Liver (tissue), 9 donors: Measurements from ENCODE around the gene CACNA1I. TPM values are rescaled to one million over a fixed set of nuclear protein-coding genes. Genes with fewer than 3 reads are reported as not detected.

Experiments
- DNase-seq: peaks from one replicate; pipeline ENCODE4 v3.0.0-alpha.2; 2017; ENCODE audit warnings: low spot score
- H3K27ac ChIP-seq, 2 donors: one replicate each; pipeline ENCODE4 v1.7.0; 2013; ENCODE audit warnings: inconsistent platforms in 2 of 2, low read length in 2 of 2, control low read depth in 1 of 2, low read depth in 1 of 2, mild to moderate bottlenecking in 1 of 2
- H3K27me3 ChIP-seq, 4 donors: one replicate each; pipeline versions ENCODE4 v1.6.1 to v1.7.0; 2013; ENCODE audit warnings: low read length in 3 of 4, inconsistent platforms in 1 of 4, mild to moderate bottlenecking in 1 of 4, moderate library complexity in 1 of 4; ENCODE audit not compliant: control insufficient read depth in 4 of 4, insufficient read depth in 4 of 4
- H3K36me3 ChIP-seq, 4 donors: one replicate each; pipeline versions ENCODE4 v1.6.1 to v1.7.0; 2013; ENCODE audit warnings: low read length in 3 of 4, mild to moderate bottlenecking in 3 of 4, low read depth in 1 of 4, moderate library complexity in 1 of 4; ENCODE audit not compliant: control insufficient read depth in 4 of 4, insufficient read depth in 3 of 4
- H3K4me1 ChIP-seq, 4 donors: one replicate each; pipeline versions ENCODE4 v1.6.1 to v1.7.0; 2013; ENCODE audit warnings: low read length in 3 of 4, mild to moderate bottlenecking in 3 of 4, moderate library complexity in 1 of 4; ENCODE audit not compliant: control insufficient read depth in 4 of 4, insufficient read depth in 4 of 4
- H3K4me3 ChIP-seq, 3 donors: one replicate each; pipeline versions ENCODE4 v1.6.1 to v1.7.0; 2013; ENCODE audit warnings: low read length in 3 of 3, control low read depth in 1 of 3, low read depth in 1 of 3, mild to moderate bottlenecking in 1 of 3
- H3K9ac ChIP-seq, 2 donors: one replicate each; pipeline ENCODE4 v1.7.0; 2013; ENCODE audit warnings: low read length in 2 of 2, mild to moderate bottlenecking in 2 of 2, moderate library complexity in 2 of 2, control low read depth in 1 of 2, low read depth in 1 of 2
- H3K9me3 ChIP-seq, 4 donors: one replicate each; pipeline versions ENCODE4 v1.6.1 to v1.7.0; 2013; ENCODE audit warnings: low read length in 3 of 4; ENCODE audit not compliant: control insufficient read depth in 4 of 4
- FOXA1 ChIP-seq: IDR thresholded peaks from 2 replicates; pipeline ENCODE4 v1.6.1; 2016; ENCODE audit warnings: antibody characterized with exemption
- FOXA2 ChIP-seq: IDR thresholded peaks from 2 replicates; pipeline ENCODE4 v1.6.1; 2016; ENCODE audit warnings: antibody characterized with exemption
- HNF4A ChIP-seq, 2 donors: conservative IDR thresholded peaks; 2 replicates each; pipeline ENCODE4 v1.6.1; 2016; ENCODE audit warnings: antibody characterized with exemption in 2 of 2, mild to moderate bottlenecking in 2 of 2
- HNF4G ChIP-seq: IDR thresholded peaks from 2 replicates; pipeline ENCODE4 v1.6.1; 2016; ENCODE audit warnings: antibody characterized with exemption
- NR2F2 ChIP-seq: IDR thresholded peaks from 2 replicates; pipeline ENCODE4 v1.6.1; 2016; ENCODE audit warnings: antibody characterized with exemption
- SP1 ChIP-seq: IDR thresholded peaks from 2 replicates; pipeline ENCODE4 v1.6.1; 2018; ENCODE audit warnings: antibody characterized with exemption, mild to moderate bottlenecking
- WGBS: extraction: QIAGEN DNeasy Blood & Tissue Kit; methylation state at CpG from one replicate; pipeline ENCODE4 v1.1.7; 2013; 5-methylcytosine and 5-hydroxymethylcytosine counted together
- polyA plus RNA-seq, 2 donors: library from polyadenylated mRNA; stranded (reverse) in 1 of 2; unstranded in 1 of 2; fragments of 200-250 nt in 1 of 2; fragments of >200 nt in 1 of 2; fragmentation: Nextera tagmentation in 1 of 2; extraction: Ambion mirVana in 1 of 2; gene quantifications; one replicate each; pipeline versions ENCODE4 v1.2.1 to v1.2.3, GENCODE V29; 2013 to 2015
- total RNA-seq, 2 donors: library from RNA; depleted of rRNA; stranded (reverse); fragments of >200 nt; gene quantifications; one replicate each; pipeline ENCODE4 v1.2.3, GENCODE V29; 2014
- TF ChIP-seq, protein P1 (sequence below): IDR thresholded peaks from 2 replicates; pipeline ENCODE4 v1.6.1; 2016; ENCODE audit warnings: antibody characterized with exemption, mild to moderate bottlenecking
- TF ChIP-seq, protein P2 (sequence below): IDR thresholded peaks from 2 replicates; pipeline ENCODE4 v1.6.1; 2016; ENCODE audit warnings: antibody characterized with exemption
- TF ChIP-seq, protein P3 (sequence below): fragments of 150-350 bp; IDR thresholded peaks from 2 replicates; pipeline ENCODE4 v1.5.1; 2017; ENCODE audit warnings: improper control_type of control experiment, low read depth, low read length; ENCODE audit not compliant: missing input control
- donor health status: healthy.
- donor health status: healthy.
- donor health status: healthy.
- donor health status: healthy.
- donor health status: healthy.

CACNA1I gene
- total and polyA plus RNA-seq, 4 donors: under 0.01 to 0.14 (median 0.01) TPM; not detected in 1

DNA sequence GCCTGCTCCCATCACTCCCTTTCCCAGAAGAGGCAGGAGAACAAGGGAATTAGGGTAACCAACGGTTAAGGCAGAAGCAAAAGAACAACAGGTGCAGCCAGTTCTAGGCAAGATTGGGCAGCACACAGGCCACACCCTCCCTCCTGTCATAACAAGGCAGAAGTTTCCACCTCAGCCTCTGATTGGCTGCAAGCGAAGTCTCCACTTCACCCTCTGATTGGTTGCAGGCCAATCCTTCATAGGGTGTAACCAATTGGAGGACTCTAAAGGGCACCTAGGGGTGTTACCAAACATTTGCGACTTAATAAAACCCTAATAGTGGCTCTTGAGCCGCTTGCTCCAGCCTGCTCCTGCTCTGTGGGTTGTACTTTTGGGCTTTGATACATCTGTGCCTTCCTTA, 153.8 kb downstream of the CACNA1I start:
- no peaks in the 10 kb centered on the region for H3K4me1 ChIP-seq
- no peak overlapping the region for H3K27ac ChIP-seq
- 88% methylated on average over 4 of the region's 4 CpGs for WGBS
- H3K9me3 ChIP-seq: no peaks in the 10 kb centered on the region
- H3K27me3 ChIP-seq: peaks cover 0 to 4% (median 1%) of the 10 kb centered on the region in 4 donors
- no peak overlapping the region for H3K4me3 ChIP-seq
- TF ChIP-seq SP1: no peak
- TF ChIP-seq NR2F2: no peak
- TF ChIP-seq, protein P1, sequence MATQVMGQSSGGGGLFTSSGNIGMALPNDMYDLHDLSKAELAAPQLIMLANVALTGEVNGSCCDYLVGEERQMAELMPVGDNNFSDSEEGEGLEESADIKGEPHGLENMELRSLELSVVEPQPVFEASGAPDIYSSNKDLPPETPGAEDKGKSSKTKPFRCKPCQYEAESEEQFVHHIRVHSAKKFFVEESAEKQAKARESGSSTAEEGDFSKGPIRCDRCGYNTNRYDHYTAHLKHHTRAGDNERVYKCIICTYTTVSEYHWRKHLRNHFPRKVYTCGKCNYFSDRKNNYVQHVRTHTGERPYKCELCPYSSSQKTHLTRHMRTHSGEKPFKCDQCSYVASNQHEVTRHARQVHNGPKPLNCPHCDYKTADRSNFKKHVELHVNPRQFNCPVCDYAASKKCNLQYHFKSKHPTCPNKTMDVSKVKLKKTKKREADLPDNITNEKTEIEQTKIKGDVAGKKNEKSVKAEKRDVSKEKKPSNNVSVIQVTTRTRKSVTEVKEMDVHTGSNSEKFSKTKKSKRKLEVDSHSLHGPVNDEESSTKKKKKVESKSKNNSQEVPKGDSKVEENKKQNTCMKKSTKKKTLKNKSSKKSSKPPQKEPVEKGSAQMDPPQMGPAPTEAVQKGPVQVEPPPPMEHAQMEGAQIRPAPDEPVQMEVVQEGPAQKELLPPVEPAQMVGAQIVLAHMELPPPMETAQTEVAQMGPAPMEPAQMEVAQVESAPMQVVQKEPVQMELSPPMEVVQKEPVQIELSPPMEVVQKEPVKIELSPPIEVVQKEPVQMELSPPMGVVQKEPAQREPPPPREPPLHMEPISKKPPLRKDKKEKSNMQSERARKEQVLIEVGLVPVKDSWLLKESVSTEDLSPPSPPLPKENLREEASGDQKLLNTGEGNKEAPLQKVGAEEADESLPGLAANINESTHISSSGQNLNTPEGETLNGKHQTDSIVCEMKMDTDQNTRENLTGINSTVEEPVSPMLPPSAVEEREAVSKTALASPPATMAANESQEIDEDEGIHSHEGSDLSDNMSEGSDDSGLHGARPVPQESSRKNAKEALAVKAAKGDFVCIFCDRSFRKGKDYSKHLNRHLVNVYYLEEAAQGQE: no peak
- no peak for DNase-seq
- H3K9ac ChIP-seq: no peak overlapping the region
- H3K36me3 ChIP-seq: no peaks in the 10 kb centered on the region

DNA sequence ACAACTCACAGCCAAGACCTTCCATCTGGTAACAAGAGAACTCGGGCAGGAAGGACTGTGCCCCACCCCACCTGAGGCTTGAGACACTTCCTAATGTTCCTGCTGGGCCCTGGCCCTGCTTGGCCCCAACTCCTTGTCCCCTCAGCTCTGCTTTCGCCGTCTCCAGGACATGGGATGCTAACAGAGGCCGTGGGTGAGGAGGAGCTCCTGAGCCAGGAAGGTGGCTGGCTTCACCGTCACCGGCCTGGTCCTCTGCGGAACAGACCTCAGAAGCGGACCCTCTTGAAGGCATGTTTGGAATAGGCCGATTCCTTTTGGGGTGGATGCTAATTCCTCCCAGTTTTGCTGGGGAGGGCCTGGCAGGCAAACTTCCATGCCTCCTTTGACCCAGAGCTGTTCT, 154.3 kb downstream of the CACNA1I start:
- no peak overlapping the region for H3K27ac ChIP-seq
- H3K4me3 ChIP-seq: no peak overlapping the region
- TF ChIP-seq FOXA2: no peak
- TF ChIP-seq HNF4G: no peak
- TF ChIP-seq, protein P2, sequence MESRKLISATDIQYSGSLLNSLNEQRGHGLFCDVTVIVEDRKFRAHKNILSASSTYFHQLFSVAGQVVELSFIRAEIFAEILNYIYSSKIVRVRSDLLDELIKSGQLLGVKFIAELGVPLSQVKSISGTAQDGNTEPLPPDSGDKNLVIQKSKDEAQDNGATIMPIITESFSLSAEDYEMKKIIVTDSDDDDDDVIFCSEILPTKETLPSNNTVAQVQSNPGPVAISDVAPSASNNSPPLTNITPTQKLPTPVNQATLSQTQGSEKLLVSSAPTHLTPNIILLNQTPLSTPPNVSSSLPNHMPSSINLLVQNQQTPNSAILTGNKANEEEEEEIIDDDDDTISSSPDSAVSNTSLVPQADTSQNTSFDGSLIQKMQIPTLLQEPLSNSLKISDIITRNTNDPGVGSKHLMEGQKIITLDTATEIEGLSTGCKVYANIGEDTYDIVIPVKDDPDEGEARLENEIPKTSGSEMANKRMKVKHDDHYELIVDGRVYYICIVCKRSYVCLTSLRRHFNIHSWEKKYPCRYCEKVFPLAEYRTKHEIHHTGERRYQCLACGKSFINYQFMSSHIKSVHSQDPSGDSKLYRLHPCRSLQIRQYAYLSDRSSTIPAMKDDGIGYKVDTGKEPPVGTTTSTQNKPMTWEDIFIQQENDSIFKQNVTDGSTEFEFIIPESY: no peak
- TF ChIP-seq, protein P3, sequence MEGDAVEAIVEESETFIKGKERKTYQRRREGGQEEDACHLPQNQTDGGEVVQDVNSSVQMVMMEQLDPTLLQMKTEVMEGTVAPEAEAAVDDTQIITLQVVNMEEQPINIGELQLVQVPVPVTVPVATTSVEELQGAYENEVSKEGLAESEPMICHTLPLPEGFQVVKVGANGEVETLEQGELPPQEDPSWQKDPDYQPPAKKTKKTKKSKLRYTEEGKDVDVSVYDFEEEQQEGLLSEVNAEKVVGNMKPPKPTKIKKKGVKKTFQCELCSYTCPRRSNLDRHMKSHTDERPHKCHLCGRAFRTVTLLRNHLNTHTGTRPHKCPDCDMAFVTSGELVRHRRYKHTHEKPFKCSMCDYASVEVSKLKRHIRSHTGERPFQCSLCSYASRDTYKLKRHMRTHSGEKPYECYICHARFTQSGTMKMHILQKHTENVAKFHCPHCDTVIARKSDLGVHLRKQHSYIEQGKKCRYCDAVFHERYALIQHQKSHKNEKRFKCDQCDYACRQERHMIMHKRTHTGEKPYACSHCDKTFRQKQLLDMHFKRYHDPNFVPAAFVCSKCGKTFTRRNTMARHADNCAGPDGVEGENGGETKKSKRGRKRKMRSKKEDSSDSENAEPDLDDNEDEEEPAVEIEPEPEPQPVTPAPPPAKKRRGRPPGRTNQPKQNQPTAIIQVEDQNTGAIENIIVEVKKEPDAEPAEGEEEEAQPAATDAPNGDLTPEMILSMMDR: no peak
- TF ChIP-seq FOXA1: no peak
- TF ChIP-seq, protein P1: no peak
- no peak for TF ChIP-seq HNF4A (conservative IDR thresholded peaks at IDR 0.05)
- TF ChIP-seq SP1: no peak
- H3K27me3 ChIP-seq: peaks cover 0 to 4% (median 1%) of the 10 kb centered on the region in 4 donors
- no peak overlapping the region for H3K9ac ChIP-seq
- DNase-seq: no peak
- no peaks in the 10 kb centered on the region for H3K4me1 ChIP-seq
- WGBS: 88% methylated on average over 9 of the region's 9 CpGs
- H3K36me3 ChIP-seq: no peaks in the 10 kb centered on the region
- no peaks in the 10 kb centered on the region for H3K9me3 ChIP-seq
